ENCODE measurements around the gene PRRG4.

PRRG4 gene

DNA sequence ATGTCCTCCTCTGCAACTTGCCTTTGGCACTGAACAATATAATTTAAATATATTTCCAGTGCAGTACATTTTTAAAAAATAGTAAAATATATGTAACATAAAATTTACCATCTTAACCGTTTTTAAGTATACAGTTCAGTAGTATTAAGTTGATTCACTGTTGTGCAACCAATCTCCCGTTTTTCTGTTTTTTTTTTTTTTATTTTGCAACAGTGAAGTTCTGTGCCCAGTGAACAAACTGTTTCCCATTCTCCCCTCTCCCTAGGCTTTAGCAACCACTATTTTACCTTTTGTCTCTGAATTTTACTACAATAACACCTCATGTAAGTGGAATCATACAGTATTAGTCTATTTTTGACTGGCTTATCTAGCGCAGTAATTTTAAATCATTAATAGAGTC is 13.8 kb downstream of the PRRG4 start:
- TF ChIP-seq, protein P1, sequence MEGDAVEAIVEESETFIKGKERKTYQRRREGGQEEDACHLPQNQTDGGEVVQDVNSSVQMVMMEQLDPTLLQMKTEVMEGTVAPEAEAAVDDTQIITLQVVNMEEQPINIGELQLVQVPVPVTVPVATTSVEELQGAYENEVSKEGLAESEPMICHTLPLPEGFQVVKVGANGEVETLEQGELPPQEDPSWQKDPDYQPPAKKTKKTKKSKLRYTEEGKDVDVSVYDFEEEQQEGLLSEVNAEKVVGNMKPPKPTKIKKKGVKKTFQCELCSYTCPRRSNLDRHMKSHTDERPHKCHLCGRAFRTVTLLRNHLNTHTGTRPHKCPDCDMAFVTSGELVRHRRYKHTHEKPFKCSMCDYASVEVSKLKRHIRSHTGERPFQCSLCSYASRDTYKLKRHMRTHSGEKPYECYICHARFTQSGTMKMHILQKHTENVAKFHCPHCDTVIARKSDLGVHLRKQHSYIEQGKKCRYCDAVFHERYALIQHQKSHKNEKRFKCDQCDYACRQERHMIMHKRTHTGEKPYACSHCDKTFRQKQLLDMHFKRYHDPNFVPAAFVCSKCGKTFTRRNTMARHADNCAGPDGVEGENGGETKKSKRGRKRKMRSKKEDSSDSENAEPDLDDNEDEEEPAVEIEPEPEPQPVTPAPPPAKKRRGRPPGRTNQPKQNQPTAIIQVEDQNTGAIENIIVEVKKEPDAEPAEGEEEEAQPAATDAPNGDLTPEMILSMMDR (conservative IDR thresholded peaks at IDR 0.05) = no peak
- no peak for TF ChIP-seq ZFX (IDR thresholded peaks at IDR 0.05)
- H3K27ac ChIP-seq = no peak overlapping the region

DNA sequence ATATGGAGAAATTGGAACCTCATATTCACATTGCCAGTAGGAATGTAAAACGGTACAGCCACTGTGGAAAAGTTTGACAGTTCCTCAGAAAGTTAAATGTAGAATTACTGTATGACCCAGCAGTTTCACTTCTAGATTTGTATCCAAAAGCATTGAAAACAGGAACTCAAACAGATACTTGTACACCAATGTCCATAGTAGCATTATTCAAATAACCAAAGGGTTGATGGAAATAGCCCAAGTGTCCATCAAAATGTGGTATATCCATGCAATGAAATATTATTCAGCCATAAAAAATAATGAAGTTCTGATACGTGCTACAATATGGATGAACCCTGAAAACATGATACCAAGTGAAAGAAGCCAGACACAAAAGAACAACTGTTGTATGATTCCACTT is 17.8 kb downstream of the PRRG4 start:
- H3K27ac ChIP-seq = no peak overlapping the region
- no peak for TF ChIP-seq ZFX (IDR thresholded peaks at IDR 0.05)
- TF ChIP-seq, protein P1 (conservative IDR thresholded peaks at IDR 0.05) = no peak

DNA sequence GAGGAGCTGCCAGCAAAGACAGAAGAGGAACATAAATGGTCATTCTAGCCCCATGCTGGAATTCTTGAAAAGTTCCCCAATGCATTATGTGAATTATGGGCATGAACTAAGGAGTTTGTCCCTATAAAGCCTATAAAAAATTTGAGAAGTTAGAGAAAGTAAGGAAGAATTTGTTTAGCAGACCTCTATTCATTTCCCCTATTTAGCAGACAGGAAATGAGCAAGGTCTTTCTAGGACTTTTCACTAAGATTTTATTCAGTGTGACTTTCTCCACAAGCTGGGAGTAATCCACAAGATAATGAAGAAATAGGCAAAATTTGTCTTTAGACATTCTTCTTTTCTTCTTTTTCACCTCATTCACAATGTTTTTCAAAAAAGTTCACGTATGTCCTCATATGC is 20.0 kb downstream of the PRRG4 start:
- no peak for TF ChIP-seq ZFX (IDR thresholded peaks at IDR 0.05)
- TF ChIP-seq, protein P1 (conservative IDR thresholded peaks at IDR 0.05) = no peak

DNA sequence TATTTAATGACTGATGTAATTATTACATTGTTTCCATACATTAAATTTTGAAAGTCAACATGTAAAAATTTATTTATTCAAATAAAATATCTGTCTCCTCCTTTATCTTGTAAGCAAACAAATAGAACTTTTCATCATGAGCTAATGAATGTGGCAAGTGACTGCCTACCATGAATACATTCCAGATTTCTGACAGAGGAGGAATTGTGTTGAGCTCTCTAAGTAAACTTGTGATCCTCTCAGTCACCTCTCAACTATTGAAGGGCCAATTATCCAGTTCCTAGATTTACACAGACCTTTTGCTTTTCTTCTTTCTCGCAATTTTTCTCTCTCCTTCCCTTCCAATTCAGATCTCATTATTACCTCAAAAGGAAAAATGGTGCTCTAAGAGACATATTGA is 21.5 kb downstream of the PRRG4 start:
- H3K27ac ChIP-seq = no peak overlapping the region
- TF ChIP-seq, protein P1 (conservative IDR thresholded peaks at IDR 0.05) = no peak

More for the DNA sequence above, 20.0 kb downstream of the PRRG4 start:
- H3K27ac ChIP-seq = no peak overlapping the region

DNA sequence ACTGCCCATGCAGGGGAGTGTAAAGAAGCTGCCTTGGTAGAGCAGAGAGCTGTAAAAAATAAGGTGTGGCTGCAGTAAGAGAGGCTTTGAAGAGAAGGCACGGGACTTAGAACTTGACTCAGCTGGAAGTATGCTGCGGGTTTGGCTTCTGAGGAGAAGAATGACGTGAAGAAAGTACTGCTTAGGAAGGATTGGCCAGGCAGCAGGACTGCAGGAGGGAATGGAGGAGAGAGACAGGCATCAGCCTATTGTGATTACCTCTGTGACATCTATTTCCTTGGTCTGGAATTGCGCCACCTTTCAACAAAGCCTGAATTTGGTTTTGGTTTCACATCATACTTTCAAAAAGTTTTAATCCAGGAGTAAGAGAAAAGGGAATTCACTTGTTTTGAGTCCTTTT is 22.5 kb downstream of the PRRG4 start:
- no peak for TF ChIP-seq ZFX (IDR thresholded peaks at IDR 0.05)
- TF ChIP-seq, protein P1 (conservative IDR thresholded peaks at IDR 0.05) = no peak
- H3K27ac ChIP-seq = no peak overlapping the region

DNA sequence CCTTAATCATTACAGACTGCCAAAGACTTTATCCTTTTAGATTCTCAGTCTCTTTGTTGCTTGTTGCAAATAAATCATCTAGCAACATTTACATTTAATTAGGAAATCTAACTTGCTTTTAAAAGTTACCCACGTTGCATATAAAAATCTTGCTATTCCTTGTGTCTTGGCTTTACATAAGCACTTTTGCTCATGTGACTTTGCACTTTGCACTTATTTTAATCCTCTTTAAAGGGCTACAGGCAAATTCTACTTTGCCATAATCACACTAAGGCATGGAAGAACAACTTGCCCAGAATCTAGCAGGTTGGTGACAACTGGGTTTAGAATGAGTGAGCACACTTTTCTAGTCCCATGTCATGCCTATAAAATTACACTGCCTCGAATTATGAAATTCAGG is 25.9 kb downstream of the PRRG4 start:
- H3K27ac ChIP-seq = no peak overlapping the region
- no peak for TF ChIP-seq ZFX (IDR thresholded peaks at IDR 0.05)
- TF ChIP-seq, protein P1 (conservative IDR thresholded peaks at IDR 0.05) = no peak

DNA sequence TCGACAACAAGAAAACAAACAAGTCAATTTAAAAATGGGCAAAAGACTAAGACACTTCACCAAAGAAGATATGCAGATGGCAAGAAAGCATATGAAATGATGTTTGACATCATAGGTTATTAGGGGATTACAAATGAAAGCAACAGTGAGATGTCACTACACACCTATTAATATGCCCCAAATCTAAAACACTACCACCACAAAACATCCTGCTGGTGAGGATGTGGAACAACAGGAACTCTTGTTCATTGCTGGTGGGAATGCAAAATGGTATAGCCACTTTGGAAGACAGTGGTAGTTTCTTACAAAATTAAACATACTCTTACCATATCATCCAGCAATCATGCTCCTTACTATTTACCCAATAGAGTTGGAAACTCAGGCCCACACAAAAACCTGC is 29.0 kb downstream of the PRRG4 start:
- no peak overlapping the region for H3K27ac ChIP-seq
- TF ChIP-seq ZFX (IDR thresholded peaks at IDR 0.05) = no peak
- TF ChIP-seq, protein P1 (conservative IDR thresholded peaks at IDR 0.05) = 0 out of 2 replicates have a peak, but pooled peaks have one; percentile 15

Measured in C4-2B (cell line).